Activated T-helper 2 cell treated with anti-CD3 and anti-CD28 coated beads, Interferon-gamma antibody, Interleukin-2, Interleukin-4, amounts not matched to agents 10 μg/mL and 5 μg/mL and 100 μg/mL, durations not matched to agents 14 hours and 24 hours and 36 hours (primary cell): ENCODE measurements around the gene PASD1. TPM values are rescaled to one million over a fixed set of nuclear protein-coding genes. Genes with fewer than 3 reads are reported as not detected.
A peak's percentile ranks its signal among the peaks of the same experiment; 100 is the strongest.

Experiments
- DNase-seq: peaks from one replicate; pipeline ENCODE4 v3.0.0; 2021; ENCODE audit warnings: low spot score
- H3K27ac Mint-ChIP-seq: one replicate; pipeline ENCODE4 v1.8.0; 2021; ENCODE audit warnings: mixed read lengths
- H3K27me3 Mint-ChIP-seq: one replicate; pipeline ENCODE4 v1.8.0; 2021; ENCODE audit warnings: low read depth, mixed read lengths
- H3K36me3 Mint-ChIP-seq: one replicate; pipeline ENCODE4 v1.8.0; 2021; ENCODE audit warnings: low read depth, mixed read lengths
- H3K4me1 Mint-ChIP-seq: one replicate; pipeline ENCODE4 v1.8.0; 2021; ENCODE audit warnings: low read depth, mixed read lengths
- H3K4me3 Mint-ChIP-seq: one replicate; pipeline ENCODE4 v1.8.0; 2021; ENCODE audit warnings: low read depth, mild to moderate bottlenecking, moderate library complexity, mixed read lengths
- H3K9me3 Mint-ChIP-seq: one replicate; pipeline ENCODE4 v1.8.0; 2021; ENCODE audit warnings: mixed read lengths
- intact Hi-C: fragments of 100-400 bp; cut with micrococcal nuclease; formaldehyde crosslinking; loops from one replicate; pipeline ENCODE4 v1.15.1; 2023
- total RNA-seq: library from RNA; stranded (reverse); gene quantifications from 2 replicates; pipeline ENCODE4 v1.2.3, GENCODE V29; 2022

Gene PASD1
- total RNA-seq, 1 donor from 2014 or later = not detected

DNA sequence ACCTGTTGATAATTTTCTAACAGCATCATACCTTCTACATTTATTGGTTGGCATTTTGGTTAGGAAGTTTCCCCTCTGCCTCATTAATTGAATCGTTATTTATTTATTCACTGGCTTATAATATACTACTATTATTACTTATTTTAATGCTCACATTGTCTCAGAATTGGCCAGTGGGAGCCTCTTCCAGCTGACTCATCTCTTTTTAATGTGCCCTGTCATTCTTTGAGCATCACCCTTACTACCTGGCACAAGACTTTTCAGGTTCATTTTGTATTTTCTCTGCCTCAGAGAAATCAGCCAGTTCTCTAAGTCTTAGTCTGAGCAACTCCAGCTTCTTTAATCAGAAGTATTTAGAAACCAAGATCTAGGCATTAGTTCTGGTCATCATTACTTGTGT lies 71.5 kb downstream of the PASD1 start:
- no peak overlapping the region for H3K27ac Mint-ChIP-seq
- H3K36me3 Mint-ChIP-seq = no peaks in the 10 kb centered on the region
- intact Hi-C loops = no loop called here
- no peaks in the 10 kb centered on the region for H3K4me1 Mint-ChIP-seq
- no peak overlapping the region for H3K4me3 Mint-ChIP-seq
- no peaks in the 10 kb centered on the region for H3K9me3 Mint-ChIP-seq
- no peaks in the 10 kb centered on the region for H3K27me3 Mint-ChIP-seq
- DNase-seq = no peak

DNA sequence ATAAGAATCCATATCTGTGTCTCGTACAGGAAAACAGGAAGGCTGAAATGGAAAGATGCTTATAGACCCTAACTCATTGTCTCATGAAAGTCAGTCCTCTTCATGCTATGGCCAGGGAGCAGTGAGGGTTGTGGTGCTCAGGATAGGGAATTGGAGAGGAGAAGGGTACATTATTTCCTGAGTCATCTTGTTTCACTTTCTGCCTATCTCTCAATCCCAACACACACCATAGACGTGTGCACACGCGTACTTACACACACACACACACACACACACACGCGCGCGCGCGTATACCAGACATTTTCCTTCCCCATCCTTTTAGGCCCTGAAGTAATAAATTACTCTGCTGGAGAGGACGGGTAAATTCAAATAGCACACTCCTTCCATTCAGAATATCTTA lies 78.1 kb downstream of the PASD1 start:
- Mint-ChIP-seq H3K4me3 (no peak overlapping the region), H3K36me3 (no peaks in the 10 kb centered on the region), H3K27ac (no peak overlapping the region), H3K27me3 (no peaks in the 10 kb centered on the region), H3K4me1 (no peaks in the 10 kb centered on the region), H3K9me3 (no peaks in the 10 kb centered on the region)
- no peak for DNase-seq
- intact Hi-C loops = no loop called here

DNA sequence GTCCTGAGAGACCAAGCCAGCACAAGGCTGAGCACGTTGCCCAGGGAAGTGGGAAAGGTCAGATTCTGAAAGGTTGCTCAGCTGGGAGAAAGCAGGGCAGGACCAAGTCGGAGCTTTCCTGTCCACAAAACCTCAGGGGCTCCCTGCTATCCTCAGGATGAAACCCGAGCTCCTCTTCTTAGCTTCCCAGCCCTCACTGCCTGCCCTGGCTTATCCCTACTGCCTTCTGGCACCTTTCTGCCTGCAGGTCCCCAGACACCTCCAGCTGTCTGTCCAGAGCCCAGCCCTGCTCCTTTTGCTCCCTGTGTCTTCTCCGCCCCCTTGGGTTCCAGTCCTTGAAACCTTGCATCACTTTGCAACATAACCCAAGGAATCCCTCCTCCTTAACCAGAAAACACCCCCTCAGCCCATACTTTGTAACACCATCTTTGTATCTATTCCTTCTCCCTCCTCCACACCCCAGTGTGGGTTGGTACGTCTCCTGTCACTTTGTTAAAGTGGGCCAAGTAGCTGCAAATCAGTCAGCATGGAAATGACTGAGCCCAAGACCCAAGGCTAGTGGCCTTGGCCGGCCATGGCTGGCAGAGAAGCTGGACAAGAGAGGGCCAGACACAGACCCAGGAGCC lies 111.8 kb downstream of the PASD1 start:
- intact Hi-C loops = no loop called here
- Mint-ChIP-seq H3K4me3 (no peak overlapping the region), H3K4me1 (no peaks in the 10 kb centered on the region), H3K27ac (no peak overlapping the region), H3K9me3 (no peaks in the 10 kb centered on the region), H3K27me3 (no peaks in the 10 kb centered on the region), H3K36me3 (no peaks in the 10 kb centered on the region)
- DNase-seq = no peak

DNA sequence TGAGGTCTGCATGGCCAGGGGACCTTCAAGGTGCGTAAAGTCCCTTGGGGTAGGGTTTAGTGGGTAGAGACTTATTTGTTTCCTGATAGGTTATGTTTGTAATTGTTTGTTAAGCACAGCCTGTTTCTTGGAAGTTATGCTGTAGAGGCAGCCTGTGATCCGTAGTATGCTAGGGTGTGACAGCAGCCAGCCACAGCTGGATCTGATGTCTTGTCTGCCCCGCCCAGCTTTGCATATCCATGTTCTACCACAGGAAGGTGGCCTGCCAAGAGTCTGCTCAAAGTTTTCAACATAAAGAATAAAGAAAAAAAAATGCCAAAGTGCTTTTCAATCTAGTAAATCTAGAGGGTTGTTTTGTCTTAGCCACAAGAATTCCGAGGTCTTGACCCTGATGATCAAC lies 112.7 kb downstream of the PASD1 start:
- H3K27me3 Mint-ChIP-seq = no peaks in the 10 kb centered on the region
- H3K36me3 Mint-ChIP-seq = no peaks in the 10 kb centered on the region
- H3K9me3 Mint-ChIP-seq = no peaks in the 10 kb centered on the region
- no peak overlapping the region for H3K27ac Mint-ChIP-seq
- H3K4me1 Mint-ChIP-seq = no peaks in the 10 kb centered on the region
- DNase-seq = no peak
- H3K4me3 Mint-ChIP-seq = no peak overlapping the region
- intact Hi-C loops = no loop called here

DNA sequence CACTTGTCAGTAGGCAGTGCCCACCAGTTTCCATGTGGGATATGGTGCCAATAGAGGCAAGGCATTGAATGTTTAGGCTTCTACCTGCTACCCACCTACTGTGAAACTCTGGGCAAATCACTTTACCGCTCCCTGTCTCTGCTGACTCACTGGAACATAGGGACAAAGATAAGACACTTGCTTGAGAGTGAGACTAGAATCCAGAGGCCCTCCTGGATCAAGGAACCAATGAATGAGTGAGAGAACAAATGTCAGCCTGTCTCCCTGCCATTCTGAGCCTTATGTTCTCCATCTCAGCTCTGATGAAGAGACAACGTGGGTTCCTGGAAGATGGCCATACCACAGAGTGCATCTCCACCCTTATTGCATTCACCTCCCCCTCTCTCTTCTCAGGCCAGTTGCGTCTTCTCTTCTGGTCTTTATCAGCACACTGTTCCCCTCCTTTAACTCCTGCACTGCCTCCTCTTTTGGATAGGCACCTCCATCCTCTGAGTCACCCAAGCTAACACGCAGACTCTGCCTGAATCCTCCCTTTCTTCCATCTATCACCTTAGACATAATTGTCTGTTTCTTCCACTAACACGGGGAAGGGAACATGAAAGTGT lies 116.4 kb downstream of the PASD1 start:
- H3K27ac Mint-ChIP-seq = no peak overlapping the region
- intact Hi-C loops = loop anchor here (2.0 kb wide), 2 partner anchors 173 to 527 kb away; no protein-coding TSS in a partner anchor
- H3K9me3 Mint-ChIP-seq = no peaks in the 10 kb centered on the region
- H3K27me3 Mint-ChIP-seq = peaks cover 7% of the 10 kb centered on the region
- no peak overlapping the region for H3K4me3 Mint-ChIP-seq
- H3K4me1 Mint-ChIP-seq = no peaks in the 10 kb centered on the region
- no peaks in the 10 kb centered on the region for H3K36me3 Mint-ChIP-seq
- DNase-seq = no peak

GRCh38 chrX:151680805-151681204 lies 117.3 kb downstream of the PASD1 start:
- no peak overlapping the region for H3K27ac Mint-ChIP-seq
- intact Hi-C loops = loop anchor here (2.0 kb wide), 2 partner anchors 174 to 528 kb away; no protein-coding TSS in a partner anchor
- peaks cover 9% of the 10 kb centered on the region for H3K27me3 Mint-ChIP-seq
- H3K36me3 Mint-ChIP-seq = no peaks in the 10 kb centered on the region
- no peaks in the 10 kb centered on the region for H3K9me3 Mint-ChIP-seq
- H3K4me1 Mint-ChIP-seq = no peaks in the 10 kb centered on the region
- no peak overlapping the region for H3K4me3 Mint-ChIP-seq
- DNase-seq = peak; percentile 16

GRCh38 chrX:151687635-151688034 lies 124.2 kb downstream of the PASD1 start:
- no peak for DNase-seq
- no peak overlapping the region for H3K4me3 Mint-ChIP-seq
- H3K27me3 Mint-ChIP-seq = peaks cover 9% of the 10 kb centered on the region
- no peaks in the 10 kb centered on the region for H3K4me1 Mint-ChIP-seq
- intact Hi-C loops = no loop called here
- no peaks in the 10 kb centered on the region for H3K36me3 Mint-ChIP-seq
- no peak overlapping the region for H3K27ac Mint-ChIP-seq
- no peaks in the 10 kb centered on the region for H3K9me3 Mint-ChIP-seq

GRCh38 chrX:151688695-151689094 lies 125.2 kb downstream of the PASD1 start:
- H3K4me1 Mint-ChIP-seq = no peaks in the 10 kb centered on the region
- H3K36me3 Mint-ChIP-seq = no peaks in the 10 kb centered on the region
- no peak overlapping the region for H3K4me3 Mint-ChIP-seq

DNA sequence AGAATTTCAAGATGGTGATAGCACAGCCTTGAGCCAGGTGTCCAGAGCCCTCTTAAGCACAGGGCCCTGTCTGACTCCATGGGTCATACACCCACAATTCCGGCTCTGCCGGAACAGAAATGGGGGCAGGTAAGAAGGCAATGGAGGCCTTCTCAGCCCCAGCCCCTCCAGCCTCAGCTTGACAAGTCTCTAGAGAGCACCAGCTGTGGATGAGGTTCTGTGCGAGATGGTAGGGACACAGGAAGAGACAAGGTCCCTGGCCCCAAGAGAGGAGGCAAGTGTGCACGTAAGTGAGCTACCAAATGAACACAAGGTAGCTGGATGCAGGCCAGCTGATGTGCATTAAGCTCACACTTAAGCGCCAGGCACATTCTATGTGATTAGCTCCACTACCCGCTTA lies 129.3 kb downstream of the PASD1 start:
- intact Hi-C loops = no loop called here
- Mint-ChIP-seq H3K9me3 (no peaks in the 10 kb centered on the region), H3K4me3 (no peak overlapping the region), H3K4me1 (no peaks in the 10 kb centered on the region), H3K27ac (no peak overlapping the region), H3K36me3 (no peaks in the 10 kb centered on the region), H3K27me3 (peaks cover 7% of the 10 kb centered on the region)
- DNase-seq = no peak

More at GRCh38 chrX:151688695-151689094, 125.2 kb downstream of the PASD1 start:
- intact Hi-C loops = no loop called here
- no peak for DNase-seq
- no peaks in the 10 kb centered on the region for H3K9me3 Mint-ChIP-seq
- no peak overlapping the region for H3K27ac Mint-ChIP-seq
- peaks cover 4% of the 10 kb centered on the region for H3K27me3 Mint-ChIP-seq

GRCh38 chrX:151694121-151694520 lies 130.6 kb downstream of the PASD1 start:
- DNase-seq = no peak
- Mint-ChIP-seq H3K27ac (no peak overlapping the region), H3K36me3 (no peaks in the 10 kb centered on the region), H3K27me3 (peaks cover 7% of the 10 kb centered on the region), H3K4me3 (no peak overlapping the region), H3K9me3 (no peaks in the 10 kb centered on the region), H3K4me1 (no peaks in the 10 kb centered on the region)
- intact Hi-C loops = no loop called here

DNA sequence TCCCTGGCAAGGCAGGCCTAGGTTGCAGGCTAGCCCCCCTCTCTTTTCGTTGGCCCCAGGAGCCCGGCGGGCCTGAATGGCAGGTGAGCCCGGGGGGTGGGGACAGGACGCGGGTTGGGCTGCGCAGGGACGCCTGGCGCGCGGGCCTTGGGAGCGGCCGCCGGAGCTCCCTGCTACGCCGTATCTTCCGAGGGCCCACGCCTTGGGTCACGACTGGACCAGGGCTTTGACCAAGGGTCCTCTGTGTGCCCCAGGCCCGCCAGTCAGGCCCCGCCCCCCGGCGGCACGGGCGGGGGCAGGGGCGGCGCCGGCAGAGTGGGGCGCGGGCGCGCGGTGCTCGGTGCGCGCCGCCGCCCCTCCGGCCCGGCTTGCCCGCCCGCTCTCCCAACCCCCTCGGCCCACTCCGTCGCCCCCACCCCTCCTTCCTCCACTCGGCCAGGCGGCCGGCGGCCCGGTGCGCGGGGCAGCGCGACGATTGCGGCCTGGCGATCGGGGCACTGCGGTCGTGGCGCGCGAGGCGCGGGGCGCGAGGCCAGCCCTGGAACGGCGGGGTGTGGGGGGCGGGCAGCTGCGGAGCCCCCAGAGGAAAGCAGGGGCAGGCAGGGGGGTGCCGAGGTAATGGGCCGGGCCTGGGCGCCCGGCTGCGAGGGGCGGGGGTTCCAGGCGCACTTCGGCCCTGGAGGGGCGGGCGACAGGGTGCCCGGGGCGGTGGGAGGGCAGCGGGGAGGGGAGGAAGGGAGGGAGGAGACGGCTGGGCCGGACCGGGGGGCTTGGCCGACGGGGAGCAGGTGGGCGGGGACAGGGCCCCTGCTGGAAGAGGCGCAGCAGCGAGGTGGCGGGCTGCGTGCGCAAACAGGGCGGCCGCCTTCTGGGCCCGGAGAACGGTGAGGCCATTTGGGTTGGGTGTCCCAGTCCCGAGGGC lies 131.4 kb downstream of the PASD1 start, which contains the start of gene PRRG3:
PRRG3 (plus strand) TSS at position 798 of the 922 bp plus-strand sequence. CDS start 3,357 bp downstream, outside the sequence.
- no peak within 1 kb of the TSS for H3K4me3 Mint-ChIP-seq
- no peaks in the 10 kb centered on the region for H3K4me1 Mint-ChIP-seq
- peaks cover 7% of the 10 kb centered on the region for H3K27me3 Mint-ChIP-seq
- no peaks in the 10 kb centered on the region for H3K36me3 Mint-ChIP-seq
- intact Hi-C loops = loop anchor here (5.0 kb wide), 1 partner anchor 923 kb away; no protein-coding TSS in a partner anchor
- H3K27ac Mint-ChIP-seq = no peak within 1 kb of the TSS
- DNase-seq = no peak
- H3K9me3 Mint-ChIP-seq = no peaks in the 10 kb centered on the region

- Mint-ChIP-seq H3K4me1 (no peaks in the 10 kb centered on the region), H3K36me3 (no peaks in the 10 kb centered on the region), H3K27ac (no peak overlapping the region), H3K9me3 (no peaks in the 10 kb centered on the region), H3K27me3 (peaks cover 7% of the 10 kb centered on the region), H3K4me3 (no peak overlapping the region)
- DNase-seq = no peak
- intact Hi-C loops = loop anchor here (5.0 kb wide), 1 partner anchor 923 kb away; no protein-coding TSS in a partner anchor
Measured at GRCh38 chrX:151695583-151696340, 132.3 kb downstream of the PASD1 start.
